GM12865 (cell line): Measurements from ENCODE around the gene AREL1.

Experiments used
- DNase-seq: peaks from one replicate; pipeline ENCODE4 v3.0.0; 2010; ENCODE audit warnings: low read depth
- H3K4me3 ChIP-seq: 2 replicates; pipeline ENCODE4 v1.5.1; 2011; ENCODE audit warnings: mild to moderate bottlenecking, low read depth, low read length, control low read depth
- TF ChIP-seq, protein P1 (sequence below): IDR thresholded peaks from 2 replicates; pipeline ENCODE4 v1.5.1; 2011; ENCODE audit warnings: low read length, control low read depth, low read depth, inconsistent platforms; ENCODE audit not compliant: insufficient read depth; ENCODE audit errors: missing control alignments

AREL1 gene

GRCh38 chr14:74713395-74713735, 485 bp upstream of the AREL1 start:
- TF ChIP-seq, protein P1, sequence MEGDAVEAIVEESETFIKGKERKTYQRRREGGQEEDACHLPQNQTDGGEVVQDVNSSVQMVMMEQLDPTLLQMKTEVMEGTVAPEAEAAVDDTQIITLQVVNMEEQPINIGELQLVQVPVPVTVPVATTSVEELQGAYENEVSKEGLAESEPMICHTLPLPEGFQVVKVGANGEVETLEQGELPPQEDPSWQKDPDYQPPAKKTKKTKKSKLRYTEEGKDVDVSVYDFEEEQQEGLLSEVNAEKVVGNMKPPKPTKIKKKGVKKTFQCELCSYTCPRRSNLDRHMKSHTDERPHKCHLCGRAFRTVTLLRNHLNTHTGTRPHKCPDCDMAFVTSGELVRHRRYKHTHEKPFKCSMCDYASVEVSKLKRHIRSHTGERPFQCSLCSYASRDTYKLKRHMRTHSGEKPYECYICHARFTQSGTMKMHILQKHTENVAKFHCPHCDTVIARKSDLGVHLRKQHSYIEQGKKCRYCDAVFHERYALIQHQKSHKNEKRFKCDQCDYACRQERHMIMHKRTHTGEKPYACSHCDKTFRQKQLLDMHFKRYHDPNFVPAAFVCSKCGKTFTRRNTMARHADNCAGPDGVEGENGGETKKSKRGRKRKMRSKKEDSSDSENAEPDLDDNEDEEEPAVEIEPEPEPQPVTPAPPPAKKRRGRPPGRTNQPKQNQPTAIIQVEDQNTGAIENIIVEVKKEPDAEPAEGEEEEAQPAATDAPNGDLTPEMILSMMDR: no peak
- DNase-seq: no peak
- peak overlapping the region; percentile 89 for H3K4me3 ChIP-seq

- H3K4me3 ChIP-seq: peak overlapping the region; percentile 89; the same call in 1 of the 2 replicates
- TF ChIP-seq, protein P1: no peak
- DNase-seq: no peak
These were observed 1.2 kb downstream of the AREL1 start for GRCh38 chr14:74711651-74712050.

- no peak for DNase-seq
- no peak overlapping the region for H3K4me3 ChIP-seq
- TF ChIP-seq, protein P1: no peak
These were observed 2.4 kb downstream of the AREL1 start for GRCh38 chr14:74710480-74710879.

GRCh38 chr14:74705613-74706500, 7.0 kb downstream of the AREL1 start:
- TF ChIP-seq, protein P1: no peak
- no peak for DNase-seq

DNA sequence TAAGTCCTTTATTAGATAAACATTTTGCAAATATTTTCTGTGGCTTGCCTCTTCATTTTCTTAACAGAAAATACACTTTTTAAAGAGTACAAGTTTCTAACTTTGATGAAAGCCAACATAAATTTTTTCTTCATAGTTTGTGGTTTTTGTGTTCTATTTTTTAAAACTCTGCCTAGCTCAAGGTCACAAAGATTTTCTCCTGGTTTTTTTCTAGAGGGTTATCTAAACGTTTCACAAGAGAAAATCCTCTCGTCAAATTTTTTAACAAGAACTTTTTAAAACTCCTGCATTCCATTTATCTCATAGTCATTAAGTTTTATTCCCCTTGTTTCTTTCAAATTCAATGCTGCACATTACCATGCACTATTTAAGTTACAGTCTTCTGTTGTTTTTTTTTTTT, 8.2 kb downstream of the AREL1 start:
- DNase-seq: no peak
- TF ChIP-seq, protein P1: no peak
- H3K4me3 ChIP-seq: no peak overlapping the region

More at GRCh38 chr14:74705613-74706500, 7.0 kb downstream of the AREL1 start:
- H3K4me3 ChIP-seq: no peak overlapping the region

- no peak for DNase-seq
- TF ChIP-seq, protein P1: no peak
- H3K4me3 ChIP-seq: no peak overlapping the region
These were observed 9.8 kb downstream of the AREL1 start for GRCh38 chr14:74703043-74703442.
